Neural cell (in vitro differentiated cells): ENCODE results near the gene RBM4.

Experiments
- EZH2 ChIP-seq: fragments of 200-600, 300-800 bp; shearing (Covaris generic), sonication (generic); IDR thresholded peaks from 2 replicates; pipeline ENCODE4 v1.6.1; 2014; ENCODE audit warnings: antibody characterized with exemption, low read length, borderline replicate concordance, mild to moderate bottlenecking; ENCODE audit not compliant: insufficient read depth, poor library complexity, severe bottlenecking
- TF ChIP-seq, protein P1 (sequence below): fragments of 450-650 bp; IDR thresholded peaks from 2 replicates; pipeline ENCODE4 v1.5.1; 2014; ENCODE audit warnings: antibody characterized with exemption, mild to moderate bottlenecking, moderate library complexity; ENCODE audit not compliant: poor library complexity, severe bottlenecking

DNA sequence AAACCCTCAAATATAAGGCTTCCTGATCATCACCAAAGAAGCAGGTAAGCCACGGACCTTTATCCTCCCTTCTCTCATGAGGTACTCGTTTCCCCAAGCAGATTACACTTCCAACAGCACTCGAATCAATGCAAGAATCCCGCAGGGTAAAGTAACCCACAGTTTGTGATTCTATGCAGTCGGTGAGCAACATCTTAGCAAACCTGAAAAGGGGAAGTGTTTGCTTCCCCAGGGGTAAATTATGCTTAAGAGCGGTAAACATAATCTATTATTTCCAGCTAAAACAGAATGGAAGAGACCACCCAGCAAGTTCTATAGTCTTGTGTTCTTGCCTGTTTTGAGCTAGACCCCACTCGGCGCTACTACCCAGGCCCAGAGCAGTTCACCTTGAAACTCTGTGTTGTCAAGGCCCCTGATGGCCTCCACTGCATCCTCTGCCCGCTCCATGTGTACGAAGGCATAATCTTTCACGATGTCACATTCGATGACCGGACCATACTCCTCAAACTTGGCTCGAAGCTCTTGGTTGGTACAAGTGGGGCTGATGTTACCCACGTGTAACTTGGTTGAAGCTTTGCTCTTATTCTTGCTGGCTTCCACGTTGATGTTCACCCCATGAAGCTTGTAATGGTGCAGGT is 37.9 kb downstream of the RBM4 start:
- TF ChIP-seq, protein P1, sequence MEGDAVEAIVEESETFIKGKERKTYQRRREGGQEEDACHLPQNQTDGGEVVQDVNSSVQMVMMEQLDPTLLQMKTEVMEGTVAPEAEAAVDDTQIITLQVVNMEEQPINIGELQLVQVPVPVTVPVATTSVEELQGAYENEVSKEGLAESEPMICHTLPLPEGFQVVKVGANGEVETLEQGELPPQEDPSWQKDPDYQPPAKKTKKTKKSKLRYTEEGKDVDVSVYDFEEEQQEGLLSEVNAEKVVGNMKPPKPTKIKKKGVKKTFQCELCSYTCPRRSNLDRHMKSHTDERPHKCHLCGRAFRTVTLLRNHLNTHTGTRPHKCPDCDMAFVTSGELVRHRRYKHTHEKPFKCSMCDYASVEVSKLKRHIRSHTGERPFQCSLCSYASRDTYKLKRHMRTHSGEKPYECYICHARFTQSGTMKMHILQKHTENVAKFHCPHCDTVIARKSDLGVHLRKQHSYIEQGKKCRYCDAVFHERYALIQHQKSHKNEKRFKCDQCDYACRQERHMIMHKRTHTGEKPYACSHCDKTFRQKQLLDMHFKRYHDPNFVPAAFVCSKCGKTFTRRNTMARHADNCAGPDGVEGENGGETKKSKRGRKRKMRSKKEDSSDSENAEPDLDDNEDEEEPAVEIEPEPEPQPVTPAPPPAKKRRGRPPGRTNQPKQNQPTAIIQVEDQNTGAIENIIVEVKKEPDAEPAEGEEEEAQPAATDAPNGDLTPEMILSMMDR: no peak
- no peak for TF ChIP-seq EZH2
